K562 (cell line): ENCODE data around the gene LAPTM4A. TPM values are rescaled to one million over a fixed set of nuclear protein-coding genes. Genes with fewer than 3 reads are reported as not detected.
A peak's percentile ranks its signal among the peaks of the same experiment; 100 is the strongest.

ENCODE experiments used
- ATAC-seq: fragments of 200-7000 bp; cut with Tn5 transposase; 3 replicates; pipeline ENCODE4 v1.9.1; 2020; ENCODE audit warnings: moderate library complexity
- BruUV-seq: library from RNA; stranded (reverse); fragments of 400-500 nt; replicated peaks from 2 replicates; lab custom pipeline; 2021; lab: Mats Ljungman, UMichigan
- CTCF ChIA-PET: fragments of 300-600 bp; formaldehyde crosslinking; extraction: SDS; loops from one replicate; lab custom pipeline; 2021; ENCODE audit warnings: low intra/inter-chr PET ratio; lab: Yijun Ruan, JAX
- POLR2A ChIA-PET: fragments of 300-600, 350-650 bp; sonication (Branson Sonifier 250); formaldehyde crosslinking; extraction: SDS; loops from one replicate; lab custom pipeline; 2021; ENCODE audit warnings: antibody characterized with exemption, inconsistent platforms; lab: Yijun Ruan, JAX
- DNase-seq, 4 experiments: peaks; one replicate each; pipeline versions ENCODE4 v3.0.0 to v3.0.0-alpha.2; 2011 to 2018; ENCODE audit warnings: low spot score in 3 of 4, mixed read lengths in 3 of 4; ENCODE audit errors: extremely low read depth in 1 of 4
- FAIRE-seq: peaks from 2 replicates; lab custom pipeline; 2011; peaks lifted over from hg19 to GRCh38; lab: Jason Lieb, UNC
- H2AFZ ChIP-seq: 2 replicates; pipeline ENCODE4 v1.6.0; 2011; ENCODE audit warnings: low read depth, low read length, control low read depth, inconsistent platforms
- H3K27ac ChIP-seq: fragments of 200-600 bp; 3 replicates; pipeline ENCODE4 v1.8.0; 2011; ENCODE audit warnings: low read depth, mild to moderate bottlenecking, control low read depth, inconsistent platforms, low read length, moderate library complexity, mixed read lengths; ENCODE audit errors: extremely low read depth
- H3K27me3 ChIP-seq, 2 experiments: fragments of 300-600 bp in 1 of 2; 2 replicates in 1 of 2; 3 replicates in 1 of 2; pipeline versions ENCODE4 v1.6.0 to v1.8.0; 2011; ENCODE audit warnings: inconsistent platforms in 2 of 2, low read length in 2 of 2, mild to moderate bottlenecking in 1 of 2, mixed read lengths in 1 of 2, moderate library complexity in 1 of 2; ENCODE audit not compliant: control insufficient read depth in 2 of 2, insufficient read depth in 2 of 2
- H3K36me3 ChIP-seq: fragments of 300-600 bp; 3 replicates; pipeline ENCODE4 v1.8.0; 2011; ENCODE audit warnings: mild to moderate bottlenecking, low read length, inconsistent platforms; ENCODE audit not compliant: control insufficient read depth, insufficient read depth
- H3K4me1 ChIP-seq, 2 experiments: fragments of 200-600 bp in 1 of 2; replicated peaks in 1 of 2; 2 replicates in 1 of 2; 3 replicates in 1 of 2; pipeline versions ENCODE4 v1.5.1 to v1.8.0; 2011; ENCODE audit warnings: inconsistent platforms in 2 of 2, low read length in 2 of 2, mild to moderate bottlenecking in 1 of 2, mixed read lengths in 1 of 2, moderate library complexity in 1 of 2; ENCODE audit not compliant: control insufficient read depth in 2 of 2, insufficient read depth in 2 of 2
- H3K4me2 ChIP-seq: 2 replicates; pipeline ENCODE4 v1.6.1; 2011; ENCODE audit warnings: low read length, control low read depth, inconsistent platforms, mixed read lengths; ENCODE audit not compliant: insufficient read depth
- H3K4me3 ChIP-seq: fragments of 200-600 bp; sonication (generic), shearing (Covaris generic); 2 replicates; pipeline ENCODE4 v1.5.1; 2016; ENCODE audit warnings: control low read depth, inconsistent platforms
- H3K79me2 ChIP-seq: fragments of 200-600 bp; 3 replicates; pipeline ENCODE4 v1.8.0; 2011; ENCODE audit warnings: low read length, inconsistent platforms; ENCODE audit not compliant: control insufficient read depth, insufficient read depth
- H3K9ac ChIP-seq, 2 experiments: 2 replicates each; pipeline versions ENCODE4 v1.6.0 to v1.6.1; 2011; ENCODE audit warnings: low read depth in 2 of 2, low read length in 2 of 2, control low read depth in 1 of 2, inconsistent platforms in 1 of 2, mild to moderate bottlenecking in 1 of 2, mixed read lengths in 1 of 2; ENCODE audit not compliant: insufficient read depth in 1 of 2
- H3K9me1 ChIP-seq: one replicate; pipeline ENCODE4 v1.6.0; 2011; ENCODE audit warnings: inconsistent platforms, mild to moderate bottlenecking, low read length, moderate library complexity; ENCODE audit not compliant: control insufficient read depth, insufficient read depth
- H3K9me3 ChIP-seq: replicated peaks from 2 replicates; pipeline ENCODE4 v1.5.1; 2011; ENCODE audit warnings: low read depth, low read length, inconsistent platforms; ENCODE audit not compliant: control insufficient read depth, insufficient read depth
- H4K20me1 ChIP-seq: replicated peaks from 2 replicates; pipeline ENCODE4 v1.6.1; 2011; ENCODE audit warnings: low read length, inconsistent platforms, mixed read lengths; ENCODE audit not compliant: control insufficient read depth, insufficient read depth
- BACH1 ChIP-seq: fragments of 200-800 bp; sonication (Bioruptor generic); IDR thresholded peaks from 2 replicates; pipeline ENCODE4 v1.6.1; 2016; ENCODE audit warnings: missing genetic modification characterization, missing compliant biosample characterization
- HDAC8 ChIP-seq: fragments of 450-650 bp; IDR thresholded peaks from 2 replicates; pipeline ENCODE4 v1.6.1; 2016; ENCODE audit warnings: mild to moderate bottlenecking, missing genetic modification characterization, moderate library complexity, missing compliant biosample characterization
- NBN ChIP-seq: fragments of 450-650 bp; IDR thresholded peaks from 2 replicates; pipeline ENCODE4 v1.6.1; 2016; ENCODE audit warnings: low read depth, mild to moderate bottlenecking
- SNIP1 ChIP-seq: fragments of 450-650 bp; IDR thresholded peaks from 2 replicates; pipeline ENCODE4 v1.7.1; 2017; ENCODE audit warnings: low read depth, mild to moderate bottlenecking
- ZFP1 ChIP-seq: fragments of 450-650 bp; formaldehyde crosslinking; IDR thresholded peaks from 2 replicates; pipeline ENCODE4 v1.4.0; 2020; ENCODE audit warnings: mild to moderate bottlenecking, mixed read lengths
- WGBS: fragments of 100-300 bp; shearing (Covaris generic); methylation state at CpG from one replicate; pipeline ENCODE4 v1.1.6; 2016; ENCODE audit warnings: low coverage, mixed read lengths; ENCODE audit not compliant: insufficient coverage; ENCODE audit errors: missing lambda C conversion rate; 5-methylcytosine and 5-hydroxymethylcytosine counted together
- in situ Hi-C: fragments of 300-500 bp; cut with MboI; formaldehyde crosslinking; loops from 4 replicates; pipeline ENCODE4 v1.15.0; 2018; ENCODE audit warnings: inconsistent platforms, mixed read lengths
- intact Hi-C: fragments of 100-400 bp; cut with micrococcal nuclease; formaldehyde crosslinking; loops from 2 replicates; pipeline ENCODE4 v1.14.2; 2022
- polyA plus RNA-seq, 8 experiments: library from polyadenylated mRNA; depleted of rRNA in 4 of 8; stranded (reverse) in 5 of 8; unstranded in 3 of 8; fragments of >200 nt; fragmentation: Nextera tagmentation in 2 of 8; fragmentation: Illumina TruSeq in 1 of 8; extraction: Ambion mirVana in 2 of 8; extraction: Trizol in 1 of 8; gene quantifications; 2 replicates each; pipeline versions ENCODE4 v1.2.1 to v1.2.3, GENCODE V29; 2011 to 2014; ENCODE audit warnings: inconsistent platforms in 1 of 8, missing spikeins in 1 of 8
- total RNA-seq, 7 experiments: library from RNA; depleted of rRNA in 6 of 7; stranded (reverse); fragments of >200 nt in 6 of 7; fragmentation: Illumina TruSeq in 2 of 7; extraction: Trizol in 2 of 7; gene quantifications; 2 replicates each; pipeline versions ENCODE4 v1.2.1 to v1.2.3, GENCODE V29; 2011 to 2021; ENCODE audit warnings: low replicate concordance in 1 of 7
- TF ChIP-seq, protein P1 (sequence below): fragments of 450-650 bp; formaldehyde crosslinking; IDR thresholded peaks from 2 replicates; pipeline ENCODE4 v1.4.0; 2022; ENCODE audit warnings: missing genetic modification characterization
- TF ChIP-seq, protein P2 (sequence below), 3 experiments: fragments of 200-800 bp in 1 of 3; sonication (Bioruptor generic) in 1 of 3; sonication (generic) in 1 of 3; formaldehyde crosslinking in 1 of 3; IDR thresholded peaks; 2 replicates each; pipeline versions ENCODE4 v1.6.1 to v1.8.0; 2016 to 2022; ENCODE audit warnings: mild to moderate bottlenecking in 2 of 3, missing compliant biosample characterization in 2 of 3, missing genetic modification characterization in 2 of 3, missing genetic modification reagents in 1 of 3
- TF ChIP-seq, protein P3 (sequence below): sonication (generic); IDR thresholded peaks from 2 replicates; pipeline ENCODE4 v1.6.1; 2016

The LAPTM4A gene
- total and polyA plus RNA-seq, 9 of the 15 experiments (the other 6 are each of a cell fraction or from before 2014, with no cell fraction given) = 13.4 to 157 (median 50.1) TPM

DNA sequence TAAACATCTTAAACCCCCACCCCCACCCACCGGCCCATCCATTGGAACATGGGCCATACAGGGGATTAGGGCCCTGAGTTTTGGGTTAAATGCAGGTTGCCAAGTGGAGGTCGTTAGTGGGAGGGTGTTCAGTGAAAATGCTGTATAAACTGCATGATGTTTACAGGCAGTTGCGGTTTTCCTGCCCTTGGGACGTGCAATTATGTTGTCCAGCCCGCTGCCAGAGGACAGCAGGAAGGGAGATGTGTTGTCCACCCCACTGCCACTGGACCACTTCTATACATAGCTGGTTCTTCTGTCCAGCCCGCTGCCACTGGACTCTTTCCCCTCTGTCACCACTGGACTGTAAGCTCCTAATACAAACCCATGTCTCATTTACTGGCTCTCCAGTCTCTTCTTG is 2.7 kb upstream of the LAPTM4A start:
- Histone ChIP-seq H3K27ac (no peak overlapping the region), H3K27me3 (no peaks in the 10 kb centered on the region), H3K4me2 (no peak overlapping the region), H3K4me1 (peaks cover 0 to 20% of the 10 kb centered on the region in 2 experiments; a peak in 3 of 5 replicates), H3K9me1 (no peaks in the 10 kb centered on the region), H3K36me3 (no peaks in the 10 kb centered on the region), H3K9me3 (no peaks in the 10 kb centered on the region; the same call in 1 of the 2 replicates), H3K4me3 (no peak overlapping the region), H4K20me1 (peaks cover 15% of the 10 kb centered on the region), H3K79me2 (peaks cover 24% of the 10 kb centered on the region), H2AFZ (peak overlapping the region; percentile 41), H3K9ac (no peak overlapping the region; a peak in 1 of 4 replicates)
- intact Hi-C loops (loop anchor here (5.0 kb wide), 1 partner anchor 152 kb away; the partner anchor contains the start of gene TTC32), in situ Hi-C loops (no loop called here)
- no TSS peak for BruUV-seq
- TF ChIP-seq HDAC8 (no peak), BACH1 (tag) (no peak), SNIP1 (no peak), ZFP1 (CRISPR knock-in tag) (no peak), NBN (no peak)
- TF ChIP-seq, protein P1, sequence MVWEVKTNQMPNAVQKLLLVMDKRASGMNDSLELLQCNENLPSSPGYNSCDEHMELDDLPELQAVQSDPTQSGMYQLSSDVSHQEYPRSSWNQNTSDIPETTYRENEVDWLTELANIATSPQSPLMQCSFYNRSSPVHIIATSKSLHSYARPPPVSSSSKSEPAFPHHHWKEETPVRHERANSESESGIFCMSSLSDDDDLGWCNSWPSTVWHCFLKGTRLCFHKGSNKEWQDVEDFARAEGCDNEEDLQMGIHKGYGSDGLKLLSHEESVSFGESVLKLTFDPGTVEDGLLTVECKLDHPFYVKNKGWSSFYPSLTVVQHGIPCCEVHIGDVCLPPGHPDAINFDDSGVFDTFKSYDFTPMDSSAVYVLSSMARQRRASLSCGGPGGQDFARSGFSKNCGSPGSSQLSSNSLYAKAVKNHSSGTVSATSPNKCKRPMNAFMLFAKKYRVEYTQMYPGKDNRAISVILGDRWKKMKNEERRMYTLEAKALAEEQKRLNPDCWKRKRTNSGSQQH (CRISPR knock-in tag) = no peak
- TF ChIP-seq, protein P2, sequence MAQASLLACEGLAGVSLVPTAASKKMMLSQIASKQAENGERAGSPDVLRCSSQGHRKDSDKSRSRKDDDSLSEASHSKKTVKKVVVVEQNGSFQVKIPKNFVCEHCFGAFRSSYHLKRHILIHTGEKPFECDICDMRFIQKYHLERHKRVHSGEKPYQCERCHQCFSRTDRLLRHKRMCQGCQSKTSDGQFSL (CRISPR knock-in tag; IDR thresholded peaks at IDR 0.05) = no peak
- TF ChIP-seq, protein P2 (tag; IDR thresholded peaks at IDR 0.05) = no peak
- TF ChIP-seq, protein P3, sequence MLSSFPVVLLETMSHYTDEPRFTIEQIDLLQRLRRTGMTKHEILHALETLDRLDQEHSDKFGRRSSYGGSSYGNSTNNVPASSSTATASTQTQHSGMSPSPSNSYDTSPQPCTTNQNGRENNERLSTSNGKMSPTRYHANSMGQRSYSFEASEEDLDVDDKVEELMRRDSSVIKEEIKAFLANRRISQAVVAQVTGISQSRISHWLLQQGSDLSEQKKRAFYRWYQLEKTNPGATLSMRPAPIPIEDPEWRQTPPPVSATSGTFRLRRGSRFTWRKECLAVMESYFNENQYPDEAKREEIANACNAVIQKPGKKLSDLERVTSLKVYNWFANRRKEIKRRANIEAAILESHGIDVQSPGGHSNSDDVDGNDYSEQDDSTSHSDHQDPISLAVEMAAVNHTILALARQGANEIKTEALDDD = no peak
- 68% methylated on average over 6 of the region's 6 CpGs for WGBS
- FAIRE-seq = no peak
- DNase-seq = no peak
- ChIA-PET POLR2A (interaction anchor here (1.0 kb wide), 1 partner anchor 10 kb away, joined by 3 read pairs; no protein-coding TSS in a partner anchor), CTCF (no interaction called here)
- ATAC-seq = no peak
